ENCODE measurements around the gene AS3MT.
"Not testable (repeated sequence)": the region's sequence is repeated elsewhere in the genome, so short reads cannot be mapped to it uniquely, and the experiment has no call there.

The AS3MT gene

DNA sequence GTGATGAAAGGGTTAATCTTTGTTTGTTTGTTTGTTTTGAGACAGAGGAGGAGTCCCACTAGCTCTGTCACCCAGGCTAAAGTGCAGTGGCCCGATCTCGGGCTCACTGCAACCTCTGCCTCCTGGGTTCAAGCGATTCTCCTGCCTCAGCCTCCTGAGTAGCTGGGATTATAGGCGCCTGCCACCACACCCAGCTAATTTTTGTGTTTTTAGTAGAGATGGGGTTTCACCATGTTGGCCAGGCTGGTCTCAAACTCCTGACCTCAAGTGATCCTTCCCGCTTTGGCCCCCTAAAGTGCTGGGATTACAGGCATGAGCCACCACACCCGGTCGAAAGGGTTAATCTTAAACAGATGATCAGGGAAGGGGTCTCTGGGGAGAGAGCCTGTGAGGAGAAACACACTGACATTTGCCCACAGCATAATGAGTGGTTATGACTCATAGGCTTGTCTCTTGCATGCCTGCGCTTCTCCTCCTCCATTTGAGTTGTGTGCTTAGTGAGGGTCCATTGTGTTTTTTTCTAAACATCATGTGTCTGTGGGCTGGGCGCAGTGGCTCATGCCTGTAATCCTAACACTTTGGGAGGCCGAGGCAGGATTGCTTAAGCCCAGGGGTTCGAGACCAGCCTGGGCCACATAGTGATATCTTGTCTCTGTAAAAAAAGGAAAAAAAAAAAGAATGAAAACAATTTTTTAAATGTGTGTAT is 13.4 kb upstream of the AS3MT start:
- DNase-seq (ENCODE audit: low read depth), result not testable (repeated sequence)

DNA sequence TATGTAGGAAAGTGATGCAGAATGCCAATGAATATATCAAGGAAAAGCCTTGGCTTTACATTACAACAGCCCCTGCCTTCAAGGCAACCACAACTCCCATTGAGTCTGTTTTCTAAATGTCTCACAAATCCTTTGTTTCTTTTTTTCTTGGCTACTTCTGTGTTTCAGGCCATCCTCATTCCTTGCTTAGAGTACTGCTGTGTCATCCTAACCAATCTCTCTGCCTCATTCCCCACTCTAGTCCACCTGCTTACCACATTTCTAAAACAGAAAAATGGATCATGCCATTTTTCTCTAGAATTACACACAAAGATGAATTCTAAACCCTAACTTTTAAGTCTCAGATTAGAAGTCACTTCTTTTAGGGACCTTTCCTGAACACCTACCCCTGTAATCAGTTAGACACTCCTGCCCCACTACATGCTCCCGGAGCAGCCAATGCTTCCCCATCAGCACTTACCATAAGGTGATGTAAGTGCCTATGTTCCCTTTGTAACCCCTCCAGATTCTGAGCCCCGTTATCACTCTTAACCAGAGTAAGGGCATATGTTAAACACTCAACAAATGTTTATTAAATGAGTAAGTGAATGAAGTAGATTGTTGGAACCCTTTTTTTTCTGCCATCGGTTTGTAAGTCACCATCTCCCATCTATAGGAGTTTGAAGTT is 12.4 kb upstream of the AS3MT start:
- no peak for DNase-seq (ENCODE audit: low read depth)

DNA sequence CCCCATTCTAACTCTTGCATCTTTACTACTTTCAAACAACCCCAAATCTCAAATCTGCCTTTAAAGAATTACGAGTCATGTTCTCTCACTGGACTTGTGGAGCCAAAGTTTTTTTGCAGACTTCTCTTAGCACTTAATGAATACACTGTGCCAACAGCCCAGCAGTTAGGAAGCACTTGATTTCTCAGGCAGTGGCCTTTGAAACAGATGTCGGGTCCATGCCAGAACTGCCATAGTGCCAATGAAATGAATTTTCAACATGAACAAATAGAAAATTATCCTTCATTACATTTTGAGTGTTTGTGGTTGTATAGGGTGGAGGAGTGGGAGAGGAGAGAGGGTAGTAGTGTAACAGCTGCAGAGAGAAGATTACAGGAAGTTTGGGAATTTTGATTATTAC is 9.4 kb upstream of the AS3MT start:
- no peak for DNase-seq (ENCODE audit: low read depth)

DNA sequence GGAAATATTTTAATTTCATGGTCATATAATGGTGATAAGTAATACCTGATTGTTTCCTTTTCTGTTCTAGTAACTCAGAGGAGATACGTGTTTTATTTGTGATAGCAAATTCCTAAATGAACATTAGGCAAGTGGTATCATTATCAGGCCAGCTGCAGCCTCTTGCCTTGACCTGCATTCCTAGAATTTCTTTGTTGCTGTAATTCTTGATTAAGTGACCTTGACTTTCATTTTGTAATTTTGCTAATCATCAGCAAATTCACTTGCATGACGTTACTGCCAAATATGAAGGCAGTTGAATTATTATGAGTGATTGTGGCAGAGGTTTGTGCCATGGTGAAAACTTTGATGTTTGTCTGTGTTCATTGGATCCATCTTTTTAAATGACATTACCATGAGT is 5.6 kb upstream of the AS3MT start:
- DNase-seq (ENCODE audit: low read depth), result no peak

DNA sequence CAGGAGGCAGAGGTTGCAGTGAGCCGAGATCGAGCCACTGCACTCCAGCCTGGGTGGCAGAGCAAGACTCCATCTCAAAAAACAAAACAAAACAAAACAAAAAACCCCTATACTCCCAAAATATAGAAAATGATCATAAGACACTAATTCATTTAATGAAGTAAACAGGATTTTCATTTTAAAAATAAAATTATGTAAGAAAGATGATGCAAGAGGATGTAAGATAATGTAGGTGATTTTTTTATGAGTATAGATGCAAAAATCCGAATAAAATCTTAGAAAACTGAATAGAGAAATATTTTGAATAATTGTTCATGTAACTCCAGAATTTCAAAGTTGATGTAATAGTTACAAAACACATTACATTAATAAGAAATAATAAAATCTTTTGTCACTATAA is 3.6 kb upstream of the AS3MT start:
- no peak for DNase-seq (ENCODE audit: low read depth)

DNA sequence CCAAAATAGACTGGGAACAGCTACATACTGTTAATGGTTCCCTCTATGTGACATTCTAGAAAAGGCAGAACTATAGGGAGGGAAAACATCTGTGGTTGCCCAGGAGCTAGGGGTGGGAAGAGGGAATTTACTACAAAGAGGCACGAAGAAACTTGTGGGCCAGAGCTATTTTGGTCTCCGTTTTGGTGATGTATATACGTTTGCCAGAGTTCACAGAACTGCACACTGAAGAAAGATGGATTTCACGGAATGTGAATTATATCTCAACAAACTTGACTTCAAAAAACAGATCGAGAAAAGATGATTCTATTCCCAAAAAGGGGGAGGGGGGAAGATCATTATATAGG is 386 bp upstream of the AS3MT start:
- DNase-seq (ENCODE audit: low read depth), result no peak

DNA sequence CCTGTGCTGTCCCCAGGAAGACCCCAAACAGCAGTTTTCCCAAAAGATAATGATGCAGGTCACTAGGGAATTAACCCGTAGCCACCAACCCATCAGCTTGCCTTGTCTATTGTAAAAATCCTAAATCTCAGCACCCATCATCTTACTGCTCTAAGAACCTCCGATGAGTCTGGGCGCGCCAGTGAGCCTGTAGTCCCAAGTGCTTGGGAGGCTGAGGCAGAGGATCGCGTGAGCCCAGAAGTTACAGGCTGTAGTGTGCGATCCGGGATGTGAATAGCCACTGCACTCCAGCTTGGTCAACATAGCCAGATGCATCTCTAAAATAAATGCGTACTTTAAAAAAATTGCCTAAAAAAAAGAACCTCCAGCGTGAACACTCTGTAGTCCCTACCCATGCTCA is 951 bp downstream of the AS3MT start:
- DNase-seq (ENCODE audit: low read depth), result no peak

DNA sequence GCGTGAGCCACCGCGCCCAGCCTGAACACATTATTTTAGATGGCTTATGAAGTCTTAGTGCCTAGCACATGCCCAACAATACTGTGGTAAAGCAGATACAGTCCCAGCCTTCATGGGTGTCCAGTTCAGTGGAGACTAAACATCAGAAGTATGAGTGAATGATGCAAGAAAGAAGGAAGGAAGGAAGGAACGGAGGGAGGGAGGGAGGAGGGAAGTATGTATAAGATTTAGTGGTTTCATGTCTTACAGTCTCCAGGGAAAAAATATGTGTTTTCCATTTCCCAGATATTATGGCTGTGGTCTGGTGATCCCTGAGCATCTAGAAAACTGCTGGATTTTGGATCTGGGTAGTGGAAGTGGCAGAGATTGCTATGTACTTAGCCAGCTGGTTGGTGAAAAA is 2.9 kb downstream of the AS3MT start:
- no peak for DNase-seq (ENCODE audit: low read depth)

DNA sequence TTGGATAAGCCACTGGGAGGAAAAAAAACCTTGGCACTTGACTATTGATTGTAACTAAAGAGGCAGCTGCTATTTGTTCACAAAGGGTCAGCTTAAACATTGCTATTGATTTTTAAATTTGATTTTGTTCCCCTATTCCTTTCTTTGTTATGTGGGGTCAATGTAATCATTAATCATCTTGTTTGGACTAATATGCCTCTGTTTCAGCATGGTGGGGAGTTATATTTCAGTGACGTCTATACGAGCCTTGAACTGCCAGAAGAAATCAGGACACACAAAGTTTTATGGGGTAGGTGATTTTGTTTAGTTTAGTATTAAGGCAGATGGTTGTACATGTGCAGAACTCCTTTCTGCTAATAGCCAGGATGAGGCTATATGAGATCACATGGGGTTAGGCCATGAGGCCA is 7.5 kb downstream of the AS3MT start:
- DNase-seq (ENCODE audit: low read depth), result no peak

DNA sequence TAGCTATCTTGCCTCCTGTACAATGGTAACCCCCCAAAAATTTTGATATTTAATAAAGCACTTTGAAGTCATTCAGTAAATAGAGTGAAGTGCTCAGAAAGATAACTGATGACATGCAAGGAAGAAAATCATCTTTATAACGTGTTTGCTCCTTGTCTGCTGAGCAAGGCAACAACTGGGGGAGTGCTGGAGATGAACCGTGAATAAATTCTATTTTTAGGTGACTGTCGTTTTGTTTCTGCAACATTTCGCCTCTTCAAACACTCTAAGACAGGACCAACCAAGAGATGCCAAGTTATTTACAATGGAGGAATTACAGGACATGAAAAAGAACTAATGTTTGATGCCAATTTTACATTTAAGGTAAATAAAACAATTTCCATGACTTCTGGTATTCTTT is 9.4 kb downstream of the AS3MT start:
- DNase-seq (ENCODE audit: low read depth), result no peak

DNA sequence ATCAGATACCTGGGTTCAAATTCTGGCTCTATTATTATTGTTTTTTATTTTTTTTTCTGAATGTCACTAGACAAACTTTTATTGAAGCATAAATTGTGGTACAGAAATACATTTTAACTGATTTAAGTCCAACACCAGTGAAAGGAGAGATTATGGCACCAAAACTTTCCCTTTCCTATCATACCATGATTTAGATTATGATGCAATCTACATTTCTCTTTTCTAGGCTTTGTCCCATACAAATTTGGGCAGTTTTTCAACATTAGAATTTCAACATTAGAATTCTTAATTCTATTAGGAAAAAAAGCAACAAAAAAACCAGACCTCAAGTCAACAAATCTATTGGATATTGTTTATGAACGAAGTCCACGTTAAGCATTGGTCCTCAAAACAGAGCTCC is 11.0 kb downstream of the AS3MT start:
- no peak for DNase-seq (ENCODE audit: low read depth)

DNA sequence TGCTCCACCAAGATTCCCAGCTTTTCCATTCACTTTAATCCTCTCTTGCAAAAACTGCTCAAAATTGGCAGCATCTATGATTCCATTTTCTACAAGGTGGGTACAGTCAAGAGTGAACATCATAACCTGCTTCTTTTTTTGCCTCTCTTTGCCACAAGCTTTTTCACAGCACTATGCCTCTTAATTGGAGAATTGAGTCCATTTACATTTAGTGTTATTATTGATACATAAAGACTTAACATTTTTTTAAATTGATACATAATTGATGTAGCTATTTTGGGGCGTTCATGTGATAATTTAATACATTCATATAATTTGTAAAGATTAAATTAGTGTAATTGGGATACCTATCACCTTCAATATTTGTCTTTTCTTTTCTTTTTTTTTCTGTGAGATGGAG is 18.8 kb downstream of the AS3MT start:
- DNase-seq (ENCODE audit: low read depth), result no peak

DNA sequence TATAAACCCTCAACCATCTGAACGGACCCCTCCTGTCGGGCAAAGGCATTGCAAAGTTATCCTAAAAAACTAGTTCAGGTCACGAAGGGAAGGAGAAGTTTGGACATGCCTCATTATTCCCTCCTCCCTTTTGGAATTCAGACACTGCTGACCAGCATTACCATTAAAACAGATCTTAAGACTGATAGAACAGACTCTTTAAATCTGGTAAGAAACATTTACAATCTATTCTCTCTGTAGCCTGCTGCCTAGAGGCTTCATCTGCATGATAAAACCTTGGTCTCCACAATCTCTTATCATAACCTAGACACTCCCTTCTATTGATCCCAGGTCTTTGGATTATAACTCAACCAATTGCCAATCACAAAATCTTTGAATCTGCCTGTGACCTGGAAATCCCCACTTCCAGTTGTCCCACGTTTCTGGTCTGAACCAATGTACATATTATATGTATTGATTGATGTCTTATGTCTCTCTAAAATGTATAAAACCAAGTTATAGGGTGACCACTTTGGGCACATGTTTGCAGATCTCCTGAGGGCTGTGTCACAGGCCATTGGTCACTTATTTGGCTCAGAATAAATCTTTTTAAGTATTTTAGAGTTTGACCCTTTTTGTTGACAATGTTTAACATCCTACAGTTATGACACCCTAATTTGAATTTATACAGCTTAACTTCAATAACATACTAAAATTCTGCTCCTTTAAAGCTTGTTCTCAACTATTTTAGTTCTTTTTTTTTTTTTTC is 25.4 kb downstream of the AS3MT start:
- no peak for DNase-seq (ENCODE audit: low read depth)

DNA sequence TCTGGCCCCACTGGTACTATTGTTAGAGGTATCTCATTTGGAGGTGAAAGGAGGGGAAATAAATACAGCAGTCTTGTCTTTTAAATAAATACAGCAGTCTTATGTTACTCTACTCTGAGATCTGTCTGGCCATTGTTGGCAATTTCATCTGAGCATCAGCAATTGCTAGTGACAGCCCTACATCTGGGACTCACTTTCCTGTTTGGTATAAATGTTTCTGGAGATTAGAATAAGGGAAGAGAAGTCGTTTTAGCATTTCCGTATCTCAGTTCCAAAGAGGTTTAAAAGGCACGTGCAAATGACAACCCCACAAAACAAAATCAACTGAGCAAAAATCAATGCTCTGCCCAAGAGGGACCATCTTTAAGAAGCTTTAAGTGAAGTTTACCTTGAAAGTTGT is 30.7 kb downstream of the AS3MT start:
- no peak for DNase-seq (ENCODE audit: low read depth)

DNA sequence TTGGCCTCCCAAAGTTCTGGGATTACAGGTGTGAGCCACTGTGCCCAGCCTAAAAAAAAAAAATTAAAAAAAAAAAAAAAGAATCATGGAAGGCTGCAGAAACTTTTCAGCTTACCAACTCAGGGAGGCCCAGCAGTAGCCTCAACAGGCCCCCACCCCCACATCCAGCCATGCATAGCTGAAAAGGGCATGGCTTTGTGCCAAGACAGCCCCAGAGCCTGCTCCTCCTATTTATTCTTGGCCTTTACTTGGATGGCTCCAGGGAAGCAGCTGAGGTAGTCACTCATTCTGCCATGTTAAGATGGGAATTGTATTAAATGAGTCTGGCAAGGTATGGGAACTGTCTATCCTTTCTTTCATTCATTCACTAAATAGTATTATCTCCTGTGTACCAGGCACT is 35.1 kb downstream of the AS3MT start:
- no peak for DNase-seq (ENCODE audit: low read depth)

DNA sequence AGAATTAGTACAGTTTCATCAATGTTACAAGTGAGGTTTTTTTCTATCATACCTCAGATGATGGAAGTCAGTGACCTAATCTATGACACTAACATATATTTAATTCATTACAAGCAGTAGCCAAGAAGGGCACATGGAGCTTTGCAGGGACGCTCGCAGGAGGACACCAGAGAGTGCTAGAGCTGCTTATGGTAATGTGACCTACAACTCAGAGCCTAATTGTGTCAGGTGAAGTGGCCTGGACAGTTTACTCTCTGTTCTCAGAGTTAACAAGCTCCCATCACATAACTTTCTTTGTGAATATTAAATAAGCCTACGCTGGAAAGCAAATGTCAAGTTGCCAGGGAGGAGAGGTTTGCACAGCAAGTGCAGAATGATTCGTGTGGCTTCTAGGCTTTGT is 37.2 kb downstream of the AS3MT start:
- DNase-seq (ENCODE audit: low read depth), result no peak

DNA sequence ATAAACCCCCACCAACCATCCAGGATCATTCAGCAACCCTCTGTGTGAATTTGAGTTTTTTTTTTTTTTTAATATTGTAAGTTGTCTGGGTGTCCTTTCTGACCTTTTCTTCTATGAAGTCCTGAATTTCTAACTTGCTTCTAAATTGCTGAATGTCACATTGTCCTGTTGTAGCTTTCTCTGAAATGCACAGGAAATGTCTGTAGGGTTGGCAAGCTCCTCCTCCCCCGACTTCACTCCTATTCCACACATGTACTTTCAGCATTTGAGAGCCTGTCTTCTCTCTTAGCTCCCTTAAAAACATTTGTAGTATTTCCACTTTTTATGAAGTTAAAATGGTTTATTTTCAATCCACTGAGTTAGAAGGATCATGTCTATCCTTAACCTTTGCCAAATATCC is 45.5 kb downstream of the AS3MT start:
- DNase-seq (ENCODE audit: low read depth), result no peak

DNA sequence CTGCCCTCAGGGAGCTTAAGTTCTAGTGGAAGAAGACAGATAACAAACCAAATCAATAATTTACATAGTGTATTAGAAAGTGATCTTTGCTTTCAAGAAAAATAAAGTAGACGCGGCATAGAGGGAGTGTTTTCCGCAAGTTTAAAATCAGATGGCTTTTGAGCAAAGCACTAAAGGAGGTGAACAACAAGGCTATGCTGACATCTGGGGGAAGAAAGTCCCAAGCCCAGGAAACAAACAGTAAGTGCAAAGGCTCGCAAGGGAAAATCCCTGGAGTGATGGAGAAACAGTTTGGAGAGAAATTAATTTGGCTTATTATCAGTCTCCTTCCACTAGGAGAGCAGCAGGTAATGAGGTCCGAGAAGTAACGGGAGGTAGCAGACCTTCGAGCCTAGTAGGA is 46.9 kb downstream of the AS3MT start:
- no peak for DNase-seq (ENCODE audit: low read depth)

DNA sequence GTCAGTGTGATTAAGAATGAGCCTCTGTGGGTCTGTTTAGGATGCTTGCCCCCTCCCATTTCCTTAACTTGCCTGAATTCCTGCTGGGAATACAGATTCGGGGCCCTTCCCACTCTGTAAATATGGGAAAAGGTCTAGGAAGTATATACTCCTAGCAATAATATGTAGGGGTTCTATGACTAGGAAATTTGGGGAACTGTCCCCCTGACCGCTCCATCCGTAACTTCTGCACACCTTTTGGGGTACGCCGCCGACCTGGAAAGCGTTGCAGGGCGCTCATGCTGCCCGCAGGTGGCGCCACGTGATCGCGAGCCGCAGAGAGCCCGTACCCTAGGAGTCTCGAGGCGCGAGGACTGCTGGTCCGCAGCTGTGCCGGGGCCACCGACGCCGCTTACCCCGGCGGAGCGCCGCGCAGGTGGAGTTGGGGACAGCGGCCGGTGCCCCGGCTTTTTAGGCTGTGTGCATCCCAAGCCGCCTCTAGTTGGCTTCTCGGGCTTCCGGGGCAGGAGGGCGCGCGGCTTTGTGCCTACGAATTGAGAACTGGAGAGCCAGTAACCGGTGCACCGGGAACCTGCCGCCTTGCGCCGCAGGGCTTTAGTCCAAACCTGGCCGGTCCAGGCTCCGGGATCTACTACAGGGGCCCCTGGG is 48.2 kb downstream of the AS3MT start:
- DNase-seq (ENCODE audit: low read depth), result peak; percentile 60

DNA sequence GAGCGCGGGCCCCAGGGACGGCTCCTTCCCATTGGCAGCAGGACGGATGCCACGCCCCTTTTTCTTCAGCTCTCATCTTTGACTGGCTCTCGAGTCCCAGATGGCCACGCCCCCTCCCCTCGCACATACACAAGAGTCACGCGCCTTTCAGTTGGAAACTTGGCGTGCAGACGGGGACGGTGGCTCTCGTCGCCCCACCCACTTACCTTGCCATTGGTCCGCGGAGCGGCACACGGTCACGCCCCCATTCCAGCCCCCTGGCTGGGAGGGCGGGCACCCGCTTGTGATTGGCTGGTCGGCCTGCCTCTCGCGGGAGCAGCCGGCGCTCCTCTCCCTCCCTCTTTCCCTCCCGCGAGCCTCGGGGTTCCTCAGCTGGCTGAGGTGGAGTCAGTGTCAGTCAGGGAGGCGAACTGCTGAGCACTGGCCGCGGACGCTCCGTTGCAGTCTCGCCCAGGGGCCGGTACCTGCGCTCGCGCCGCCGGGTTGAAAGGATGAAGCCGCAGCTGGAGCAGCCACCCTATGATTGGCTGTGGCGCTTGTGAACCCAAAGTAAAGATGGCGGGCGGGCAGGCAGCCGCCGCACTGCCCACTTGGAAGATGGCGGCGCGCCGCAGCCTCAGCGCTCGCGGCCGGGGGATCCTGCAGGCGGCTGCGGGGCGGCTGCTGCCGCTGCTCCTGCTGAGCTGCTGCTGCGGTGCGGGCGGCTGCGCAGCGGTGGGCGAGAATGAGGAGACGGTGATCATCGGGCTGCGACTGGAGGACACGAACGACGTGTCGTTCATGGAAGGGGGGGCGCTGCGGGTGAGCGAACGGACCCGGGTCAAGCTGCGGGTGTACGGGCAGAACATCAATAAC is 48.9 kb downstream of the AS3MT start, which contains the start of gene CNNM2:
Gene CNNM2, plus strand, starts transcription at position 333 of the 855 bp plus-strand sequence. Its CDS starts 187 bp downstream, at position 520.
- DNase-seq (ENCODE audit: low read depth), result peak; percentile 100

DNA sequence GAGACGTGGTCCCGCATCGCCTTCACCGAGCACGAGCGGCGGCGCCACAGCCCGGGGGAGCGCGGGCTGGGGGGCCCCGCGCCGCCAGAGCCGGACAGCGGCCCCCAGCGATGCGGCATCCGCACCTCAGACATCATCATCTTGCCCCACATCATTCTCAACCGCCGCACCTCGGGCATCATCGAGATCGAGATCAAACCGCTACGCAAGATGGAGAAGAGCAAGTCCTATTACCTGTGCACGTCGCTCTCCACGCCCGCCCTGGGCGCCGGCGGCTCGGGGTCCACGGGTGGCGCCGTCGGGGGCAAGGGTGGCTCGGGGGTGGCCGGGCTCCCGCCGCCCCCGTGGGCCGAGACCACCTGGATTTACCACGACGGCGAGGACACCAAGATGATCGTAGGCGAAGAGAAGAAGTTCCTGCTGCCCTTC is 49.6 kb downstream of the AS3MT start:
- no peak for DNase-seq (ENCODE audit: low read depth)

Measured in CMK (cell line).